ENCODE measurements around the gene PCSK5.

- TF ChIP-seq CTCF (IDR thresholded peaks at IDR 0.05) (no peak), POLR2A (IDR thresholded peaks at IDR 0.05) (no peak)
Observed at GRCh38 chr9:76095585-76095984, 205.1 kb downstream of the PCSK5 start.
